T-helper 1 cell (primary cell): Measurements from ENCODE around the gene TFB1M.

Experiments used
- DNase-seq, 5 donors: peaks; one replicate each; pipeline ENCODE4 v3.0.0-alpha.2; 2012 to 2020

Gene TFB1M

DNA sequence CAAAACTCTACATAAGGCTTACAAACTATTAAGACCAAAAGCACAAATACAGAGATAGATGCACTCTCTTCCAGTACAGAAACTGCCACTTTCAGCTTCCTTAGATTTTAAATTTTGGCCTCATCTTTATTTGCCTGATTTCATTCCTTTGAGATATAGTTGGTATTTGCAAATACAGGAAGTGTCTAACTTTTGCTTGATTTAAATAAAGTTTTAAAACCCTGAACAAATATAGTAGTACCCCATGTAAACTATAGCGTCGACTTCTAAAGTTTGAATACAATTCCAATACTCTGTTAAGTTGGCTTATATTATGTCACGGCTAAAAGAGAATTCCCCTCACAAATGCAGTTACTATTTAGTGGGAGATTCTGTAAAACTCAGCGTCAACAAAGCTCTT, 51.6 kb downstream of the TFB1M start:
- DNase-seq = no peak

DNA sequence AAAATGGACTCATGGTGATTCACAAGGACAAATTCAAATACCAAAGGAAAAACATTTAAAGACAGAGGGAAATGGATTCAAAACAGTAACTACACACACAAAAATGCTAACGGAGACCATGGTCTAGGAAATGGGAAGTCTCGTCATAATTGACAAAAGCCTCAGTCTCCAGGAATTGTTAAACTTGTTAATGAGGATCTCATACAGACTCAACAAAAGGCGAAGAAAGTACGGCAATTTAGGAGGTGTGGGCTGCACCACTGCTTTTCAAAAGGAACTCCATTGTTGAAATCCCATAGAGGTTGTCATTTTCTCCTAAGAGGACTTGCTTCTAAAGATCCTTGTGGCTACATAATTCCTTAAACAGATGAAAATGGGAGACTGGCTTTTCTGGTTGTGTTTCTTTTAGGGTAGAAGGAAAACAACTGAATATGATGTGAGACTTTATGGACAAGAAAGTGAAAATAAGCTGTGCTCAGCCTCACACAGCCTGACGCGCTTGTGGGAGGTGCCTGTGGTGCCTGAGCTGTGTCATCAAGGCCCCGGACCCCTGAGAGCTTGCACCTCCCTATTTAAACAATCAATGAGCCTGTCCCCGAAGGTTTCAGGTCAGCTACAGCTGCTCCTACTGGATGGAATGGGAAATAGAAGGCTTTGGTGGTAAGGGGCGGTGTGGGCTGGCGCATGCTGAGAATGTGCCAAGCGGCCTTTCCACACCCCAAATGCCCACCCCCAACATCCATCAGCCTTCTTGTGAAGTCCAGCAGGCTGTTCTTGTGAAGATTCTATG, 53.0 kb downstream of the TFB1M start:
- no peak for DNase-seq

DNA sequence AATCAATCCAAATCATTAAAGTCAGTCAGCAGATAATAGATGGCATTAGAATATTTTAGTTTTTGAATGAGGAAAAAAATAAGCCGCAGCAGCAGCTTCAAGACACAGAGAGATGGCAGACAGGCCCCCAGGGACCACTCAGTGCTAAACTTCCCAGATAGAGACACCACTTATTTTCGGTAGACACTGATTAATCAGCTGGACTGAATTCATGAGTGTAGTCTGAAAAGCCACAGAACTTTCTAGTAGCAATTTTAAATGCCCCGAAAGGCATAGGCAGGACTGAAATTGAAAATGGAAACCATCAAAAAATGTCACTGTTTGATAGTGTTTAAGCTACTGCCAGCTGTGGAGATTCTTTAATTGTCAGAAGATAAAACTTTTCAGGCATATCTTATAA, 53.6 kb downstream of the TFB1M start:
- no peak for DNase-seq

DNA sequence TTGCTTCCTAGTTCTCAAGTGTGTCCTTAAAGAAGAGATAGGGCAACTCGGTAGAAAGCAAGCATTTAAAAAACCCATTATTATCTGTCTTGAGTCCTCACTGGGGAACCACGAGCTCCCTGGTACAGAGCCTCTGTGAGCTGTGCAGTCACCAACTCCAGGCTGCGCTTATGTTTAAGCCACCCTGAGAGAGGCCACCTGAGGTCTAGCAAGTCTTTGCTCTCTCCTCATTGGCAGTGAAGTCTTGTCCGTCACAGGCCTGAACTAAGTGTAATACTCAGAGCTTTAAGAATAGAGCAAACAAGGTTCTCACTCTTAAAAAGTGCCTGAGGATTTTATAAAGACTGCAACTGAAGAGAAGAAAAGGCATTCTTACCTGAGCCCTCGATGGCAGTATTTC, 54.4 kb downstream of the TFB1M start:
- DNase-seq = no peak

DNA sequence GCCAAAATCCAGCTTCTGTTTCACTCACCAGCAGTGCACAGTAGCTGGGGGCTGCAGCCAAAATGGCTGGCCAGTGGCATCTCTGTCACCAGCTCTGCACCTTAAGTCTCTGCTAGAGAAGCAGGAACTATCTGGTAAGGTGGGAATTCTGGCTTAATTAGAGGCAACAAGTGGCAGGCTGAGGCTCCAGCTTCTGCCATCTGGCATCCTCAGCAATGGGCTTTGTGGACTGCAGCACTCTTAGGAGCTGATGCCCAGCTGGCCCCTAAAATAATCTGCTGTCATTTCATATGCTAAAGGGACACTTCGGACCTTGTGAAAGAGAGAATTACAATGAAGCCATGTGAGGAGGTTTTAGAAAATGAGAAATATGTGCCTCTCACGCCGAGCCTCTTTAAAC, 55.1 kb downstream of the TFB1M start:
- no peak for DNase-seq

DNA sequence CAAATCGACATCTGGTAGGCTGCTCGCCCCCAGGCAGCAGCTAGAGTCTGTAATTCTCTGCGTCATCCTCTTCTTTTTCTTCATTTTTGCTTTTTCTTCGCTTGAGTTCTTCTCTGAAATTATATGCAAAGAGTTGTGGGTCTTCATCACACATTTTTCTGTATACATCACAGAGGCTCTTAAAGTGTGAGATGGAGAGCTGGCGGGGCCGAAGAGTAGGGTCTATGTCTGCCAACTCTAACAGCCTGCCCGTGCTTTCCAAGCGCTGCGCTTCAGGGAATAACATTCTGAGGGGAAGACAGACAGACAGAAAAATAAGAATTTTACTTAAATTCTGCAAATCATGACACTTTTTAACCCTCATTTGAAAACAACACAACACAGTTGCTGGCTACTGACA, 56.5 kb downstream of the TFB1M start:
- DNase-seq = no peak

DNA sequence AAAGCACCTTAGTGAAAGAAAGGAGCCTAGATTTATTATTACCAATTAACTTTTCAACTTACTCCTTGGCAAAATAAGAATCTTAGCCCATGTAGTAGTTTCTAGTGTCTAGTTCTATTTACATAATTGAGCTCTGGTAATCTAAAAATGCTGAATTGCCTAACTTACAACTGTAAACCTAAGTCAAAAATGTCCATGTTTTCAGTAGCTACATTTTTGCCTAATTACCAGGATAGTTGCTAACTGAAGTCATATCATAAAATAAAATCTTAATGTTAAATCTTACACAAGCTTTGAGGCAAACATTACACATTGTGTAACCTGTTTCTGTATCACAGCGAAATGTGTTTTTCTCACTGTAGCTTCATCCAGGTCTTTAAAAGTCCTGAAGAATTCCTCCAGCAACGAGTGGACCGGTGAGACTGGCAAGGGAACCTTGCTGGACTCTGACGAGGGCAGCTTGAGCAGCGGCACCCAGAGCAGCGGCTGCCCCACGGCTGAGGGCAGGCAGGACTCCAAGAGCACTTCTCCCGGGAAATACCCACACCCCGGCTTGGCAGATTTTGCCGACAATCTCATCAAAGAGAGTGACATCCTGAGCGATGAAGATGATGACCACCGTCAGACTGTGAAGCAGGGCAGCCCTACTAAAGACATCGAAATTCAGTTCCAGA, 58.0 kb downstream of the TFB1M start:
- DNase-seq = no peak

DNA sequence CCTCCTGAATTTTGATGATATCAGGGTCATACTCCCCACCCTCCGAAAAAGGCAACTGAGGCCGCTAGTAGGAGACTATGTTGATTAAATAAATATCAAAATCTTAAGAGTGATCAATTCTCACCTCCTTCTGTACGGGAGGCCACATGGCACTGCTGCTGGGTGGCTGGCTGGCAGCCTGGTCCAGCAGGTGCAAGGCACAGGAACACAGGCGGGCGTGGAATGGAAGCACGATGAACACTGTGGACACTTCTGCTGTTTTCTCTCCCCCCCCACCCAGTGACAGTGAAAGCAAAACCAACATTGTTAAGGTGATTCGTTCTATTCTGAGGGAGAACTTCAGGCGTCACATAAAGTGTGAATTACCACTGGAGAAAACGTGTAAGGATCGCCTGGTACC, 60.1 kb downstream of the TFB1M start:
- DNase-seq = no peak

DNA sequence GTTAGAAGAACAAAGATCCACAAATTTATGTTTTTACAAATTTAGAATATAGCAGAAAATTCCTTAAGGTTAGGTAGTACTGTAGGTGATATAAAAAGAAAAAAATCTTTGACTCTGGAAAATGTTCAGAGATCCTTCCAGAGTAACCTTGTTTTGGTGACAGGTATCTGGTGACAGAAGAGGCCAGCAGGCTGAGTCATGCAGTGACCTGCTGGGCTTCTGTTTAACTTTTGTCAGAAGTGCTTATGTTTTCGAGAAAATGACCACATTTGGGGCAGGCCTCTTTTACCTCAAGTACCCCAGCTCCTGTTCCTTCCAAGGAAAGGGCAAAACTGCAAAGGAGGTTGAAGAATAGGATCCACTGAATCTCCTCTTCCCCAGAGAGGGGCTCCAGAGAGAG, 60.9 kb downstream of the TFB1M start:
- DNase-seq = no peak

DNA sequence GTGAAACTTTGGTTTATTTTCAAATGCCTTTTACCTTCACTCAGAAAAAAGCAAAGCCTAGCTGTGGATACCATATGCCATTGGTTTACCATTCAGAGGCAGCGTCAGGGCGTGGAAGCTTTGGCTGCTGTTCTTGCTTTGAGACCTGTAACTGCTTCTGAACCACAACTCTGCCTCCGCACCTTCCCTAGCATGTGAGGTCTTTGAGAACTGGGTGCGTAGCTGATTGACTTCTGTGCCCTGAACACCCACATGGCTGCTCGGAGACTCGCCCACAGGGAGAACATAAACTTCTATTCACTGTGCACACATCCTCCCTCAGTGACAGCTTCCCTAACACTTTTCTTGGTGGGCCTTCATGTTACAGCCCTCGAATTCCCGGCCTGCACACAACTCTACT, 61.7 kb downstream of the TFB1M start:
- no peak for DNase-seq

DNA sequence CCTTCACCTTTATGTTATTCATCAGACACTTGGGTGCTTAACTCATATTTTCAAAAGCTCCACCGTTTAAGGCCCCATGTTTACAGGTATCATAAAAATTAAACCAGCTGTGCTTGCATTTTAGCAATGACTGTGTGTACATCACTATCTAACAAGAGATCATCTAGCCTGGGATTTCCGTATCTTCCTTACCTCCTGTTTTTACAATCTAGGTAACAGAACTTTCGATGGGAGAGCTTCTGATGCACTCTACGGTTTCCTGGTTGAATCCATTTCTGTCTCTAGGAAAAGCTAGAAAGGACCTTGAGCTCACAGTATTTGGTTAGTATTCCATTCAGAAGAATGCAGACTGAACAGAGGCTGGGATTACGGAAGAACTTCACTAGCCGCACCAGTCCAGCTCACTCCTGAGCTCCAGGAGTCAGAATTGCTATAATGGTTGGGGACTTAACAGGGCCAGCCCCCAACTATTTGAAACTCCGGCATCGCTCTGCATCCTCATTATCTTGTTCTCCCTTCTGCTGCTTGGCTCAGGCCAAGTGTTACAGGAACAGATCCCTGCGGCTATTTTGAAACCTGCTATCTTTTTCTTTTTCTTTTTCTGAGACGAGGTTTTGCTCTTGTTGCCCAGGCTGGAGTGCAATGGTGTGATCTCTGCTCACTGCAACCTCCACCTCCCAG, 63.4 kb downstream of the TFB1M start:
- DNase-seq = no peak

DNA sequence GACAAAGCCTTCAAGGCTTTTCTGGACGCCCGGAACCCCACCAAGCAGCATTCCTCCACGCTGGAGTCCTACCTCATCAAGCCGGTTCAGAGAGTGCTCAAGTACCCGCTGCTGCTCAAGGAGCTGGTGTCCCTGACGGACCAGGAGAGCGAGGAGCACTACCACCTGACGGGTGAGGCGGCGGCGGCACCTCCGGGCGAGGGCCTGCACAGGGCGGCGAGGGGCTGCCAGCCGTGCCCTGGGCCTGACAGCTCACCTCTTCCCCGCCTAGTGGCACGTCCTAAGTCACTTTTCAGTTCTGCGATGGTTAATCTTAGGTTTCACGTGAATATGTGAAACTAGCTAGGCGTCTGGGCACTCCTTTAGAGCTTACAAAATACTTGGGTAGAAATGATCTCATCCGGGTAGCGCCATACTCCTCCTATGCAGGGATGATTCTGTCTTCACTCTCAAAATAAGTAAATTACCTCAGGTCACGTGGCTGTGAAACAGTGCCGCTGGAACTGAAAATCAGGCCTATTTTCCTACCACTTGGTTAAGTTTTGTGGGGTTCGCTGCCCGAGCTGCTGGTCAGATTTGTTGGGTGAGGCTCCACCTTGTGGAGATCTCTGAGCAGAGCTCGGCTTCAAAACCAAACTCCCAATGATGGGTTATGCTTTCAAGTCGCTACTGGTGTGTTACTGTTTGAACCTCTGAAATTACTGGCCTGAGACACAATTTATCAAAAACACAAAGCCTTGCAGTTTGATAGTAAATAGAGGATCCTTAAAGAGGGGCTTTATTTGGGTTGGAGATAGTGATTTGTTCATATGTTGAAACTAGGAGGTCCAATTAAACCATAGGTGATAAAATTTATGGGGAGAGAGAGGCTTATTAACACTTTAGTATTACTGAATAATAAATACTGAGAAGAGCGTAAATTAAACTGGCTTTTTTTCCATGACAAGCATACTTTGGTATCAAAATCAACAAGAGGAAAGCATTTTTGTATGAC, 66.0 kb downstream of the TFB1M start:
- peak in 1 of 5 donors; percentile 29 for DNase-seq

DNA sequence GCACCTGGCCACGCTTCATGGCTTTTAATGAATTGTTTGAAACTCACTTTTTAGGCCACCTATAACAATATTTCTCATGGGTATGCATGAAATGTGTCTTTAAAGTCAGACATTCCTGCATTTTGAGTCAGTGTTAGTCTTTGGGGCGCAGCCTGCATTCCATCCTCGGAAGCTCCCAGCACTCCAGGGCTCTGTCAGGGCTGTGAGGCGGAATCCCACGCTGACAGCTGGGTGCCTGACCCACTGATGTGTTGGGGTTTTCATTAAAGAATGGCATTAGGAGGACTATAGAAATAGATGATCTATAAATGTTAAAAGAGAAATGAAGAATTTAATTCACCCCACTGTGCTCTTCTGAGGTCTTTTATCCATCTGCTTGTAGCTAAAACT, 66.7 kb downstream of the TFB1M start:
- no peak for DNase-seq

DNA sequence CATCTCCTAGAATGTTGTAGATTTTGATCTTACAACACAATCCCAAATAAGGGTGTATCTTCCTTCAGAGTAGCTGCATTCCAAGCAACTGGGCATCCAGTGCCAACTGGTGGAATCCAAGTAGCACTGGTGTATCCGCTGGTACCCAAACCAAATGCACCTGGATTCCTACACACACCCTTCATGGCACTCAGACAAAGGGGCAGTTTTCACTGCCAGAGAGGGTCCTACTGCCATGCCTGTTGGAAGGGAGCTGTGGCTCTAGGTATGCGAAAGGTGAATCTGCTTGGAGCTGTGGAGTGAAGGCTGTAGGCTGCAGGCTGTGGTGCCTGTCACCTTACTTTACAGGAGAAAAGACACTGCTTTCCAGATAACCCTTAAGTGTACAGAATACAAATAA, 67.5 kb downstream of the TFB1M start:
- no peak for DNase-seq

DNA sequence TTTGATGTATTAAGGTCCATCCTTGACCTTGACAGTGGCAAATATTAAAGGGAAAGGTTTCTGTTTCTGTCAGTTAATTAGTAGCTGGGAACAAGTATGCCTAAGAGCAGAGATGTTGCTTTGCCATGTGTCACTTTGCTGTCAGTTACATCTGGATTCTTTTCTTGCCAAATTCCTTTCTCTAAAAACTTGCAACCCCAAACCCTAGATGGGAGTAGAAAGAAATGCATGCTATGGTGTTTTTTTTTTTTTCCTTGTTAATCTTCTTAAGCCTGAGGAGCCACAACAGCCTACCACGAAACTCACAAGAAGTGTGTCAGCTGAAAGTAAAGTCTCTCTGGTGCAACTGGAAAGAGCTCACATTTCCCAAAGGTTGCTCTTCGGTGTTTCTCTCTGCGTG, 68.5 kb downstream of the TFB1M start:
- no peak for DNase-seq

DNA sequence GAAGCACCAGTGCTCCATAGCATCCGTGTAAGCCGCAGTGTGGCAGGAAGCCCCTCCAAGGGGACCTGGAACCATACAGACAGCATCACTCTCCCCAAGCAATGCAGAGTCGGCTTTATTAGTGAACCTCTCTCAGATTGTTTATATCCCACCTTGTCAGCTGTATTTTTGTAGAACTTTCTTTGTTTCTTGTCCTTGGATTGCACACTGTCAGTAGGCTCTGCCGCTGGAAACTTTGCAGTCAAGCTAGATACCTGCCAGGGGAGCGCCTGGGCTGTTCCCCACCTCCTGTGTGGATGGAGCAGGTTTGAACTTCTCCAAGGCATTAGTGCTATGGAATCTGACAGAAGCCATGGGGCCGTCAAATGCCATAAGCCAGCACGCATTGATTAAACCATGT, 69.1 kb downstream of the TFB1M start:
- no peak for DNase-seq

DNA sequence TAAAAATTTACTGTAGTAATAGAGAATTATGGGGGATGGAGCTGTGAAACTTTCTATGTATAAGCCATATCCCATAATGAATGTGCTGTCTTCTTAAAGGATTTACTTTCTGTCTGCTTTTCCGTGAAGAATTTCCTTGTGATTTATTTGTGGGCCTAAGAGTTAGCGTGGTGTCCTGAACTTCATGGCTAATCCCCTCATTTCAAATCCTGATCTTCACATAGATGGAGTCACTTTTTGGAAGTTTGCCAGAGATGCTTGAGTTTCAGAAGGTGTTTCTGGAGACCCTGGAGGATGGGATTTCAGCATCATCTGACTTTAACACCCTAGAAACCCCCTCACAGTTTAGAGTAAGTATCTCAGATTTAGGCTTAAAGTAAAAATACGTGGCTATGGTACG, 69.8 kb downstream of the TFB1M start:
- DNase-seq = no peak

DNA sequence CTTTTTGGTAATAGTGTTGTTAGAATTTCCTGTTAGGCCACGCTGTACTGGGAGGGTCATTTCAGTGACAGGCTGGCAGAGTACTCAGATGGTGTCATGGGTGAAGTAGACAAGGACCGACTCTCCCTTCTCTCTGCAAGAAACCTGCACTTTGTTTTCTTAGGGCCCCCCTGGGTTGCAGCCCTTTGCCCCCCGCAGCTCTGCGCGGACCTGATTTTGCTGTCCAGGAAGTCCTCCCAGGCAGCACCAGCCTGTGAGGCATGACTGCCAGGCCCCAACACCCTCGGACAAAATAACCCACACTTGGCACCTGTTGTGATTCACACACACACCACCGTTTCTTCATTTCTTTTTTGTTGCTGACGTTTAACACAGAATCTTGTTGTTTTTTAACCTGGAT, 72.3 kb downstream of the TFB1M start:
- DNase-seq = no peak

DNA sequence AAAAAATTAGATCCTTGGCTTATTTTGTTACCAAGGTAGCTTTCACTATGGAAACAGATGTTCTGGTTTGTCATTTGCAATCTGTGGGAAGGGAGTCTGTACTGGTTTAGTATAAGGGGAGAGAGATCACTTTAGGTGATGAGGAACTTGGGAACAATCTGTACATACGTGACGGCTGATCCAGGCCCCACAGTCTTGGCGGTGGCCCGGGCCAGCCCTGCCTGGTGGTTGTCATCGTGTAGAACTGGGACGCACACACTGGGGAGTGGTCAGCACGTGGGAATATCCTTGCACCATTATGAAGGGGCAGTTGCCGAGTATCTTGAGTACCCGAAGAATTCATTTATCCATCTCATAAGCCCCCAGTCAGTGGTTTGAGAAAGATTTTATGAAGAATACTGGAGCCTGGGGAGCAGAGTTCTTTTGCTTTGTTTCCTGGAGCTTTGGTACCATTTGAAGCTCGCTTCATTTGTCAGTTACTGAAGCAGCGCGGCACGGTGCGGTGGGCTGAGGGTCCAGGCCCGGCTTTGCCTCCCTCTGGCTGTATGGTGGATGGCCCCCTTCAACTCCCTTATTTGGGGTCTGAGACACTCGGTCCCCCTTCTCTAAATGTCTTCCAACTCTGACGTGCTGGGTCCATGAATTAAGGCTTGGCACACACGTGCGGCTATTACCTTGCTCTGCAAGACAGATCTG, 73.2 kb downstream of the TFB1M start:
- no peak for DNase-seq

DNA sequence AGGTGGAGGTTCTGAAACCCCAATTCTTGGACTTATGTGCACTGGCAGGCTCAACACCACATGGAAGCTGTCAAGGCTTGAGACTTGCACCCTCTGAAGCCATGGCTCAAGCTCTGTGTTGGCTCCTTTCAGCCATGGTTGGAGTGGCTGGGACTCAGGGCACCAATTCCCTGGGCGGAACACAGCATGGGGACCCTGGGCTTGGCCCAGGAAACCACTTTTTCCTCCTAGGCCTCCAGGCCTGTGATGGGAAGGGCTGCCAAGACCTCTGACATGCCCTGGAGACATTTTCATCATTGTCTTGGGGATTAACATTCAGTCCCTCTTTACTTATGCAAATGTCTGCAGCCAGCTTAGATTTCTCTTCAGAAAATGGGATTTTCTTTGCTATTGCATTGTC, 76.7 kb downstream of the TFB1M start:
- no peak for DNase-seq

DNA sequence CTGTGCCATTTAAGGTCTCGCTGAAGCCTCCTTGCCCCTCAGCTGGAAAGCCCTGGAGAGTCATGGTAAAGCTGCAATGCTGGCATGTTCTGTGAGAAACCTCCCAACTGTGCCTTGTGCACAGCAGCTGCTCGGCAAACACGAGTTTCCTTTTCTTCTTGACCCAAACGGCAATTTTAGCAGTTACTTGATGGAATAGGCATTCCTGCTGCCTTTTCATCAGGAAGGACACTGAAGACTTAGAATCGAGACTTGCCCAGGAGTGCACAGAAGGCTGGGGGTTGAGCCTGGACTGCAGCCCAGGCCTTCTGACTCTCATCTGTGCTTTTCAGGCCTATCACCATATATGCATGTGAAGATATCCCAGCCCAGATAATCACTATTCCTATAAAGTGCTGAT, 79.2 kb downstream of the TFB1M start:
- DNase-seq = no peak

DNA sequence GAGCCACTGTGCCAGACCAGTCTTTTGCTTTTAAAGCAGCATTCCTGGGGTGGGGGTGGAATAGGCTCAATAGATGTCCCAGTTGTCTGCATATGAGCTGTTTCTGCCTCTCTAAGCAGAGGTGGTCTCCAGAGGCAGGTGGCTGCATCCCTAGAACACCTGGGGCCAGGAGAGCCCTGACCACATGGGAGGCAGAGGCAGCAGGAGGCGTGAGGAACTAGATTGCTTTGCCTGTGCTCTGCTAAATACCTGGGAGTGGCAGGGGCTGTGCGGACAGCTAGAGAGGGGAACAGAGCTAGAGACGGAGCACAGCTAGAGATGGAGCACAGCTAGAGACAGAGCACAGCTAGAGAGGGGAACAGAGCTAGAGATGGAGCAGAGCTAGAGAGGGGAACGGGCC, 79.6 kb downstream of the TFB1M start:
- DNase-seq = no peak
